Endodermal cell (in vitro differentiated cells): Measurements from ENCODE around the gene NAV2. TPM values are rescaled to one million over a fixed set of nuclear protein-coding genes. Genes with fewer than 3 reads are reported as not detected.

Source experiments
- DNase-seq: peaks from one replicate; pipeline ENCODE4 v3.0.0-alpha.2; 2017
- H3K27ac ChIP-seq: 2 replicates; pipeline ENCODE4 v1.5.1; 2013; ENCODE audit warnings: mild to moderate bottlenecking, low read depth, low read length, moderate library complexity
- H3K27me3 ChIP-seq: 2 replicates; pipeline ENCODE4 v1.6.1; 2013; ENCODE audit warnings: mild to moderate bottlenecking, low read length, moderate library complexity; ENCODE audit not compliant: insufficient read depth, control insufficient read depth, poor library complexity, severe bottlenecking
- H3K36me3 ChIP-seq: 2 replicates; pipeline ENCODE4 v1.7.0; 2013; ENCODE audit warnings: mild to moderate bottlenecking, low read length, moderate library complexity; ENCODE audit not compliant: control insufficient read depth, insufficient read depth
- H3K4me1 ChIP-seq: one replicate; pipeline ENCODE4 v1.7.0; 2013; ENCODE audit warnings: low read length; ENCODE audit not compliant: control insufficient read depth, insufficient read depth
- H3K4me3 ChIP-seq: 2 replicates; pipeline ENCODE4 v1.5.1; 2013; ENCODE audit warnings: mild to moderate bottlenecking, low read length, moderate library complexity
- H3K9ac ChIP-seq: 2 replicates; pipeline ENCODE4 v1.6.1; 2013; ENCODE audit warnings: mild to moderate bottlenecking, low read length, moderate library complexity; ENCODE audit not compliant: poor library complexity, severe bottlenecking; ENCODE audit errors: extremely low read depth
- H3K9me3 ChIP-seq: 2 replicates; pipeline ENCODE4 v1.6.1; 2013; ENCODE audit warnings: mild to moderate bottlenecking, low read length, moderate library complexity; ENCODE audit not compliant: control insufficient read depth
- H3K27ac Mint-ChIP-seq: 2 replicates; pipeline ENCODE4 v1.8.0; 2020; ENCODE audit warnings: mixed read lengths
- H3K27me3 Mint-ChIP-seq: 2 replicates; pipeline ENCODE4 v1.8.0; 2021; ENCODE audit warnings: mild to moderate bottlenecking, mixed read lengths; ENCODE audit not compliant: insufficient read depth
- H3K36me3 Mint-ChIP-seq: 2 replicates; pipeline ENCODE4 v1.8.0; 2020; ENCODE audit warnings: low read depth, mixed read lengths
- H3K4me1 Mint-ChIP-seq: 2 replicates; pipeline ENCODE4 v1.8.0; 2020; ENCODE audit warnings: mixed read lengths
- H3K4me3 Mint-ChIP-seq: 2 replicates; pipeline ENCODE4 v1.8.0; 2020; ENCODE audit warnings: mild to moderate bottlenecking, moderate library complexity, mixed read lengths
- H3K9me3 Mint-ChIP-seq: 2 replicates; pipeline ENCODE4 v1.8.0; 2020; ENCODE audit warnings: mild to moderate bottlenecking, mixed read lengths
- WGBS, 2 experiments: methylation state at CpG; one replicate each; pipeline versions ENCODE4 v1.1.5 to v1.1.7; 2013; ENCODE audit warnings: missing lambda C conversion rate in 2 of 2, mixed read lengths in 1 of 2; ENCODE audit not compliant: insufficient coverage in 1 of 2, insufficient read length in 1 of 2; 5-methylcytosine and 5-hydroxymethylcytosine counted together
- total RNA-seq, 2 donors: library from RNA; stranded (reverse); fragmentation: NEBNext Ultra II Directional in 1 of 2; extraction: Animal tissue kit (Norgen Biotek cat#: 25700) in 1 of 2; gene quantifications; 2 replicates in 1 of 2; 3 replicates in 1 of 2; pipeline ENCODE4 v1.2.1, GENCODE V29; 2021
- TF ChIP-seq, protein P1 (sequence below): fragments of 200-600 bp; sonication (generic); conservative IDR thresholded peaks from 2 replicates; pipeline ENCODE4 v1.5.0; 2021; ENCODE audit warnings: antibody characterized with exemption, mild to moderate bottlenecking

The NAV2 gene
- total RNA-seq, 2 donors from 2014 or later = 37.1 to 42.4 TPM

DNA sequence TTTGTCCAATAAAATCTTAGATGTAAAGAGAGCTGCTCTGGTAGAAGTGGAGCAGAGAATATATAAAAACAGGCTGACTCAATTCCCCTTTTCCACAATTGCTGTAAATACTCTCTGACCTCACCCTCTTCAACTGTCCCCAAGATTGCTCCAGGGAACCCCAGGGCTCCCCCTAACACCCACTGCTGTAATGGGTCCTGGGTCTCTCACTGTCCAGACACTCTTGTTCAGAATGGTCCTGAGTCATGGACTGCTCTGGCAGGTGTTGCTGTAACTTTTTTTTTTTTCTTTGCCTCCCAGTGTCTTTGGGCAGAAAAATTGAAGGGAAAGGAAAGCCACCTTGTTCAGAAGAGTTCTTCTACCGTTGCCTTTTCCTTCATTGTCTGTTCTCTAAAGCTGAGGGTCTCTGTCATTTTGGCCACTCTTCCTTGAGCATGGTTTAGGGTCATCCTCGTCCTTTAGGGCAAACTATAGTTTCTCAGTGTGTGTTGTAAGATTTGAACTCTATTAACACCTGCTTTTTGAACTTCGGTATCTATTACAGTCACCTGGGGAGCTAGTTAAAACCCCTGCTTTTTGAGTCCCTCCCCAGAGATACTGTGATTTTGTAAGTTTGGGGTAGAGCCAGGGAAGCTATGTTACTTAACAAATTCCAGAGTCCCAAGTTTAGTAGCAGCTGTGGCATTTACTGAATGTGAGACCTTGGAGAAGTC is 209.5 kb downstream of the NAV2 start:
- H3K36me3 ChIP-seq = no peaks in the 10 kb centered on the region
- Mint-ChIP-seq H3K4me3 (no peak overlapping the region), H3K4me1 (no peaks in the 10 kb centered on the region), H3K9me3 (no peaks in the 10 kb centered on the region), H3K27me3 (no peaks in the 10 kb centered on the region), H3K36me3 (no peaks in the 10 kb centered on the region), H3K27ac (no peak overlapping the region)
- 88 to 100% methylated on average over 1 to 3 of the region's 3 CpGs for WGBS, 2 experiments
- no peak for DNase-seq
- TF ChIP-seq, protein P1, sequence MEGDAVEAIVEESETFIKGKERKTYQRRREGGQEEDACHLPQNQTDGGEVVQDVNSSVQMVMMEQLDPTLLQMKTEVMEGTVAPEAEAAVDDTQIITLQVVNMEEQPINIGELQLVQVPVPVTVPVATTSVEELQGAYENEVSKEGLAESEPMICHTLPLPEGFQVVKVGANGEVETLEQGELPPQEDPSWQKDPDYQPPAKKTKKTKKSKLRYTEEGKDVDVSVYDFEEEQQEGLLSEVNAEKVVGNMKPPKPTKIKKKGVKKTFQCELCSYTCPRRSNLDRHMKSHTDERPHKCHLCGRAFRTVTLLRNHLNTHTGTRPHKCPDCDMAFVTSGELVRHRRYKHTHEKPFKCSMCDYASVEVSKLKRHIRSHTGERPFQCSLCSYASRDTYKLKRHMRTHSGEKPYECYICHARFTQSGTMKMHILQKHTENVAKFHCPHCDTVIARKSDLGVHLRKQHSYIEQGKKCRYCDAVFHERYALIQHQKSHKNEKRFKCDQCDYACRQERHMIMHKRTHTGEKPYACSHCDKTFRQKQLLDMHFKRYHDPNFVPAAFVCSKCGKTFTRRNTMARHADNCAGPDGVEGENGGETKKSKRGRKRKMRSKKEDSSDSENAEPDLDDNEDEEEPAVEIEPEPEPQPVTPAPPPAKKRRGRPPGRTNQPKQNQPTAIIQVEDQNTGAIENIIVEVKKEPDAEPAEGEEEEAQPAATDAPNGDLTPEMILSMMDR = no peak
- no peaks in the 10 kb centered on the region for H3K27me3 ChIP-seq
- H3K9ac ChIP-seq = no peak overlapping the region
- no peaks in the 10 kb centered on the region for H3K9me3 ChIP-seq
- no peak overlapping the region for H3K4me3 ChIP-seq
- no peaks in the 10 kb centered on the region for H3K4me1 ChIP-seq
- no peak overlapping the region for H3K27ac ChIP-seq

GRCh38 chr11:19922689-19923035 is 210.0 kb downstream of the NAV2 start:
- DNase-seq = no peak
- Mint-ChIP-seq H3K27me3 (no peaks in the 10 kb centered on the region), H3K27ac (no peak overlapping the region), H3K36me3 (no peaks in the 10 kb centered on the region), H3K9me3 (no peaks in the 10 kb centered on the region), H3K4me1 (no peaks in the 10 kb centered on the region), H3K4me3 (no peak overlapping the region)
- 91 to 100% methylated on average over 3 of the region's 3 CpGs for WGBS, 2 experiments
- Histone ChIP-seq H3K9me3 (no peaks in the 10 kb centered on the region), H3K4me3 (no peak overlapping the region), H3K4me1 (no peaks in the 10 kb centered on the region), H3K27me3 (no peaks in the 10 kb centered on the region), H3K27ac (no peak overlapping the region), H3K36me3 (no peaks in the 10 kb centered on the region), H3K9ac (no peak overlapping the region)
- TF ChIP-seq, protein P1 = no peak

- WGBS, 2 experiments = 100% methylated on average over 1 of the region's 1 CpG; no CpG with 5 or more reads in 1 of the 2 experiments
- H3K9ac ChIP-seq = no peak overlapping the region
- TF ChIP-seq, protein P1 = no peak
- H3K36me3 ChIP-seq = no peaks in the 10 kb centered on the region
- no peaks in the 10 kb centered on the region for H3K9me3 ChIP-seq
- no peak overlapping the region for H3K27ac ChIP-seq
- Mint-ChIP-seq H3K27ac (no peak overlapping the region), H3K4me1 (no peaks in the 10 kb centered on the region), H3K4me3 (no peak overlapping the region), H3K9me3 (no peaks in the 10 kb centered on the region), H3K27me3 (no peaks in the 10 kb centered on the region), H3K36me3 (no peaks in the 10 kb centered on the region)
- H3K27me3 ChIP-seq = no peaks in the 10 kb centered on the region
- DNase-seq = no peak
- no peak overlapping the region for H3K4me3 ChIP-seq
- no peaks in the 10 kb centered on the region for H3K4me1 ChIP-seq
Measured at GRCh38 chr11:19923626-19924025, 211.0 kb downstream of the NAV2 start.
